ENCODE measurements around the gene CACNG4.

- TF ChIP-seq, protein P1, sequence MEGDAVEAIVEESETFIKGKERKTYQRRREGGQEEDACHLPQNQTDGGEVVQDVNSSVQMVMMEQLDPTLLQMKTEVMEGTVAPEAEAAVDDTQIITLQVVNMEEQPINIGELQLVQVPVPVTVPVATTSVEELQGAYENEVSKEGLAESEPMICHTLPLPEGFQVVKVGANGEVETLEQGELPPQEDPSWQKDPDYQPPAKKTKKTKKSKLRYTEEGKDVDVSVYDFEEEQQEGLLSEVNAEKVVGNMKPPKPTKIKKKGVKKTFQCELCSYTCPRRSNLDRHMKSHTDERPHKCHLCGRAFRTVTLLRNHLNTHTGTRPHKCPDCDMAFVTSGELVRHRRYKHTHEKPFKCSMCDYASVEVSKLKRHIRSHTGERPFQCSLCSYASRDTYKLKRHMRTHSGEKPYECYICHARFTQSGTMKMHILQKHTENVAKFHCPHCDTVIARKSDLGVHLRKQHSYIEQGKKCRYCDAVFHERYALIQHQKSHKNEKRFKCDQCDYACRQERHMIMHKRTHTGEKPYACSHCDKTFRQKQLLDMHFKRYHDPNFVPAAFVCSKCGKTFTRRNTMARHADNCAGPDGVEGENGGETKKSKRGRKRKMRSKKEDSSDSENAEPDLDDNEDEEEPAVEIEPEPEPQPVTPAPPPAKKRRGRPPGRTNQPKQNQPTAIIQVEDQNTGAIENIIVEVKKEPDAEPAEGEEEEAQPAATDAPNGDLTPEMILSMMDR (conservative IDR thresholded peaks at IDR 0.05; ENCODE audit: low read length): no peak
- TF ChIP-seq EZH2phosphoT487 (IDR thresholded peaks at IDR 0.05; ENCODE audit: borderline replicate concordance): no peak
These were observed 91.6 kb downstream of the CACNG4 start for GRCh38 chr17:67055811-67056745.
